Measurements from ENCODE around the gene MYO9A.

DNA sequence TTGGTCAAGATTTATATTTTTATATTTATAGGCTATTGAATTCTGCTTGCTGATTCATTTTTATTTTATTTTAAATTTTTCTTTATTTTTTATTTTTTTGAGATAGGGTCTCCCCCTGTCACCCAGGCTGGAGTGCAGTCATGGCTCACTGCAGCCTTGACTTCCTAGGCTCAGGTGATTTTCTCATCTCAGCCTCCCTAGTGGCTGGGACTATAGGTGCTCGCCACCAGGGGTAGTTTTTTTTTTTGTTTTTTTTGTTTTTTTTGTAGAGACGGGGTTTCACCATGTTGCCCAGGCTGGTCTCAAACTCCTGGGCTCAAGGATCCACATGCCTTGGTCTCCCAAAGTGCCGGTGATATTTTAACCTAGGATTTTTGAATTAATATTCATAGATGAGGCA lies 276.4 kb downstream of the MYO9A start:
- TF ChIP-seq, protein P1, sequence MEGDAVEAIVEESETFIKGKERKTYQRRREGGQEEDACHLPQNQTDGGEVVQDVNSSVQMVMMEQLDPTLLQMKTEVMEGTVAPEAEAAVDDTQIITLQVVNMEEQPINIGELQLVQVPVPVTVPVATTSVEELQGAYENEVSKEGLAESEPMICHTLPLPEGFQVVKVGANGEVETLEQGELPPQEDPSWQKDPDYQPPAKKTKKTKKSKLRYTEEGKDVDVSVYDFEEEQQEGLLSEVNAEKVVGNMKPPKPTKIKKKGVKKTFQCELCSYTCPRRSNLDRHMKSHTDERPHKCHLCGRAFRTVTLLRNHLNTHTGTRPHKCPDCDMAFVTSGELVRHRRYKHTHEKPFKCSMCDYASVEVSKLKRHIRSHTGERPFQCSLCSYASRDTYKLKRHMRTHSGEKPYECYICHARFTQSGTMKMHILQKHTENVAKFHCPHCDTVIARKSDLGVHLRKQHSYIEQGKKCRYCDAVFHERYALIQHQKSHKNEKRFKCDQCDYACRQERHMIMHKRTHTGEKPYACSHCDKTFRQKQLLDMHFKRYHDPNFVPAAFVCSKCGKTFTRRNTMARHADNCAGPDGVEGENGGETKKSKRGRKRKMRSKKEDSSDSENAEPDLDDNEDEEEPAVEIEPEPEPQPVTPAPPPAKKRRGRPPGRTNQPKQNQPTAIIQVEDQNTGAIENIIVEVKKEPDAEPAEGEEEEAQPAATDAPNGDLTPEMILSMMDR (IDR thresholded peaks at IDR 0.05), result no peak
- no peak for TF ChIP-seq ZFX (IDR thresholded peaks at IDR 0.05; ENCODE audit: borderline replicate concordance)

Measured in 22Rv1 (cell line).